Ishikawa (cell line): ENCODE measurements around the gene ANO9.

Experiments
- CEBPB ChIP-seq: IDR thresholded peaks from 2 replicates; pipeline ENCODE4 v1.6.1; 2012
- CREB1 ChIP-seq: IDR thresholded peaks from 2 replicates; pipeline ENCODE4 v1.6.1; 2012; ENCODE audit warnings: low read depth
- EGR1 ChIP-seq: IDR thresholded peaks from 2 replicates; pipeline ENCODE4 v1.6.1; 2012
- EP300 ChIP-seq: IDR thresholded peaks from 2 replicates; pipeline ENCODE4 v1.6.1; 2012; ENCODE audit warnings: borderline replicate concordance
- FOXM1 ChIP-seq: IDR thresholded peaks from 2 replicates; pipeline ENCODE4 v1.6.1; 2012; ENCODE audit warnings: low read depth, borderline replicate concordance
- MAX ChIP-seq: IDR thresholded peaks from 2 replicates; pipeline ENCODE4 v1.6.1; 2012
- NFIC ChIP-seq: IDR thresholded peaks from 2 replicates; pipeline ENCODE4 v1.6.1; 2012
- RAD21 ChIP-seq: IDR thresholded peaks from 2 replicates; pipeline ENCODE4 v1.6.1; 2012; ENCODE audit warnings: low read depth
- REST ChIP-seq: IDR thresholded peaks from 2 replicates; pipeline ENCODE4 v1.6.1; 2012; ENCODE audit warnings: low read depth, mild to moderate bottlenecking
- TAF1 ChIP-seq: IDR thresholded peaks from 2 replicates; pipeline ENCODE4 v1.6.1; 2012; ENCODE audit warnings: low read depth, mild to moderate bottlenecking
- TCF12 ChIP-seq: IDR thresholded peaks from 2 replicates; pipeline ENCODE4 v1.6.1; 2012; ENCODE audit warnings: low read depth
- TEAD4 ChIP-seq: IDR thresholded peaks from 2 replicates; pipeline ENCODE4 v1.6.1; 2012
- USF1 ChIP-seq: IDR thresholded peaks from 2 replicates; pipeline ENCODE4 v1.6.1; 2012
- YY1 ChIP-seq: IDR thresholded peaks from 2 replicates; pipeline ENCODE4 v1.6.1; 2012; ENCODE audit warnings: low read depth
- ZBTB7A ChIP-seq: IDR thresholded peaks from 2 replicates; pipeline ENCODE4 v1.6.1; 2012; ENCODE audit warnings: low read depth

The ANO9 gene

GRCh38 chr11:377883-378500 is 63.8 kb downstream of the ANO9 start:
- TF ChIP-seq CREB1 (no peak), CEBPB (no peak)

GRCh38 chr11:377174-377865 is 64.5 kb downstream of the ANO9 start:
- TF ChIP-seq EP300 (no peak), USF1 (no peak), REST (no peak), MAX (no peak), CREB1 (no peak), NFIC (no peak), TCF12 (no peak)

- TF ChIP-seq TCF12 (no peak), MAX (no peak)
Observed at GRCh38 chr11:376531-377173, 65.2 kb downstream of the ANO9 start.

GRCh38 chr11:375065-376025 is 66.5 kb downstream of the ANO9 start:
- no peak for TF ChIP-seq YY1
- no peak for TF ChIP-seq TCF12
- TF ChIP-seq REST: no peak
- no peak for TF ChIP-seq NFIC
- no peak for TF ChIP-seq CEBPB
- no peak for TF ChIP-seq EGR1
- TF ChIP-seq CREB1: no peak
- TF ChIP-seq TAF1: no peak
- TF ChIP-seq EP300: no peak
- TF ChIP-seq ZBTB7A: no peak
- no peak for TF ChIP-seq MAX
- no peak for TF ChIP-seq USF1

- TF ChIP-seq REST (no peak), MAX (no peak), FOXM1 (no peak), TAF1 (no peak), YY1 (no peak), ZBTB7A (no peak), CREB1 (no peak), TEAD4 (no peak), CEBPB (no peak), EP300 (no peak), EGR1 (no peak), TCF12 (no peak), USF1 (no peak), RAD21 (no peak), NFIC (no peak)
Observed at GRCh38 chr11:373716-374551, 67.9 kb downstream of the ANO9 start.
